ENCODE measurements around the gene MUL1.

- no peak for TF ChIP-seq POLR2A (conservative IDR thresholded peaks at IDR 0.05)
- TF ChIP-seq CTCF (IDR thresholded peaks at IDR 0.05 in 2 of 3, conservative IDR thresholded peaks at IDR 0.05 in 1 of 3; ENCODE audit: insufficient read depth in 2 of 3, low read depth in 1 of 3, low read length in 3 of 3): peak; percentile 96 to 99 (median 99)
These were observed 13.9 kb downstream of the MUL1 start for GRCh38 chr1:20493839-20494608.
